HG02623 (cell line): ENCODE results near the gene NFIA.
"Not testable (repeated sequence)": the region's sequence is repeated elsewhere in the genome, so short reads cannot be mapped to it uniquely, and the experiment has no call there.

Source experiments
- ATAC-seq: cut with Tn5 transposase; IDR thresholded peaks from one replicate; pipeline ENCODE4 v1.9.1; 2021; ENCODE audit warnings: moderate library complexity; ENCODE audit not compliant: unreplicated experiment

The NFIA gene

GRCh38 chr1:61266738-61267137, 184.4 kb downstream of the NFIA start:
- ATAC-seq: no peak

- ATAC-seq: no peak
Observed at GRCh38 chr1:61268546-61269240, 186.3 kb downstream of the NFIA start.

GRCh38 chr1:61269602-61270001, 187.2 kb downstream of the NFIA start:
- no peak for ATAC-seq

GRCh38 chr1:61270107-61270506, 187.7 kb downstream of the NFIA start:
- ATAC-seq: no peak

GRCh38 chr1:61270761-61271411, 188.5 kb downstream of the NFIA start:
- ATAC-seq: no peak

- no peak for ATAC-seq
Observed at GRCh38 chr1:61271412-61271789, 189.0 kb downstream of the NFIA start.

GRCh38 chr1:61273167-61273705, 190.9 kb downstream of the NFIA start:
- ATAC-seq: no peak

- no peak for ATAC-seq
Observed at GRCh38 chr1:61273861-61274260, 191.5 kb downstream of the NFIA start.

GRCh38 chr1:61274939-61275338, 192.6 kb downstream of the NFIA start:
- no peak for ATAC-seq

- ATAC-seq: no peak
Observed at GRCh38 chr1:61276246-61276645, 193.9 kb downstream of the NFIA start.

GRCh38 chr1:61277121-61277690, 194.8 kb downstream of the NFIA start:
- ATAC-seq: no peak

GRCh38 chr1:61278503-61278902, 196.1 kb downstream of the NFIA start:
- not testable (repeated sequence) for ATAC-seq

- ATAC-seq: no peak
Observed at GRCh38 chr1:61278966-61279365, 196.6 kb downstream of the NFIA start.

GRCh38 chr1:61279570-61279969, 197.2 kb downstream of the NFIA start:
- ATAC-seq: no peak

- ATAC-seq: no peak
Observed at GRCh38 chr1:61280452-61280851, 198.1 kb downstream of the NFIA start.

- ATAC-seq: no peak
Observed at GRCh38 chr1:61282387-61282786, 200.0 kb downstream of the NFIA start.

GRCh38 chr1:61284248-61284854, 202.0 kb downstream of the NFIA start:
- ATAC-seq: peak; percentile 55

GRCh38 chr1:61284936-61285335, 202.6 kb downstream of the NFIA start:
- ATAC-seq: no peak

GRCh38 chr1:61285371-61285885, 203.1 kb downstream of the NFIA start:
- no peak for ATAC-seq

GRCh38 chr1:61287014-61287413, 204.7 kb downstream of the NFIA start:
- no peak for ATAC-seq

GRCh38 chr1:61287734-61288133, 205.4 kb downstream of the NFIA start:
- ATAC-seq: no peak
